GM19467 (cell line): ENCODE results near the gene CDC25A.

Experiments
- ATAC-seq: cut with Tn5 transposase; IDR thresholded peaks from one replicate; pipeline ENCODE4 v1.9.1; 2021; ENCODE audit warnings: mild to moderate bottlenecking, moderate library complexity; ENCODE audit not compliant: unreplicated experiment

Gene CDC25A

DNA sequence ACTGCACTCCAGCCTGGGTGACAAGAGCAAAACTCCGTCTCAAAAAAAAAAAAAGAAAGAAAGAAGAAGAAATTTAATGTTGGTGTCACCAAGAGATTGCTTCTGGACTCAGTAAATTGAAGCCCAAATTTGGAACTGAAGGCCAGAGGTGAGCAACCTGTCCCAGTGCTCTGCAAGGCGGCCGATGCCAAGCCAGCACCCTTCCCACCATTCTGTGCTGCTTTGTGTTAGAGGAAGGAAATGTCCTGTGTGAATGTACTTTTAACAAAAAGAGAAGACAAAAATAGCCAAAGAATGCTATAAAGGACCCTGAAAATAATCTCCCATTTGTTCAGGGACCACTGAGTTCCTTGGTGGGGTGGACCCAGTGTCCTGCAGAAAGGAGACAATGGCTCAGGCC is 44.6 kb downstream of the CDC25A start:
- ATAC-seq = no peak

- ATAC-seq = no peak
Observed at GRCh38 chr3:48142316-48142870, 45.8 kb downstream of the CDC25A start.

DNA sequence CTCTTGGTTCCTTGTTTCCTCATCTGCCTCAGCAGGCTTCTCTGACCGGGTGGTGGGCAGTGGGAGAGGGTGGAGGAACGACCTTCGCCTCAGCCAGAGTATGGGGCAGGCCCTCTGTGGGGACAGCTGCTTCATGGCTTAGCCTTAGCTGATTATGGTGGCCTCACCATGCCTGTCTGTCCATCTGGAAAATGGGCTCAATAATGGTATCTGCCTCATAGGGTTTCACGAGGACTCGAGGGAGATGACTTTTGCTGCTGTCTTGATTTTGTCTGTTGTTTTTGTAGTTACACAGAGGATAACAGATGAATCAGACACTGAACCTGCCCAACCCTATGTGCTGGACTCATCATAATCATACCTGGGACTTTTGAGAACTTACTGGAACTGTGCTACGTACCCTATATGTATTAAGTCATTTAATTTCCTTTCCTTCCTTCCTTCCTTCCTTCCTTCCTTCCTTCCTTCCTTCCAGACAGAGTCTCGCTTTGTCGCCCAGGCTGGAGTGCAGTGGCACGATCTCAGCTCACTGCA is 46.5 kb downstream of the CDC25A start:
- no peak for ATAC-seq

DNA sequence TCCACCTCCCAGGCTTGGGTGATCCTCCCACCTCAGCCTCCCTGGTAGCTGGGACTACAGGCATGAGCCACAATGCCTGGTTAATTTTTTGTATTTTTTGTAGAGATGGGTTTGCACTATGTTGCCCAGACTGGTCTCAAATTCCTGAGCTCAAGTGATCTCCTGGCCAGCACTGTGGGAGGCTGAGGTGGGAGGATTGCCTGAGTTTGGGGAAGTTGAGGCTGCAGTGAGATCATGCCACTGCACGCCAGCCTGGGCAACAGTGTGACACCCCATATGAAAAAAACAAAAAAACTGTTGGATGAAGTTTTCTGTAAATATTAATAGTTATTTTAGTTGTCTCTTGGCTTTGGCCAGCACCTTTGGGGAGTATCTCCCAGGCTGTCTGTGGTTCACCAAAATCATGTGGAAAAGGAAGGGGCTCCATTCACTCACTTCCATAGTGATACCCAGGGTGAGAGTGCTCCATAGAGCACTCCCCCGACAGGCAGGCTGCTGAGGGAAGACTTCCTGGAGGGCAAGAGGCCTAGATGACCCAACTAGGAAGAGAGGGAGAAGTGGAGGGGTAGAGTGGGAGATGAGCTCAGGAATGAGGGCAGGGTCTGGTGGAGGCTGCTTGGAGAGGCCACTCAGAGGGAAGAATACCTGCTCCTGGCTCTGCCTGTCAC is 47.1 kb downstream of the CDC25A start:
- no peak for ATAC-seq

DNA sequence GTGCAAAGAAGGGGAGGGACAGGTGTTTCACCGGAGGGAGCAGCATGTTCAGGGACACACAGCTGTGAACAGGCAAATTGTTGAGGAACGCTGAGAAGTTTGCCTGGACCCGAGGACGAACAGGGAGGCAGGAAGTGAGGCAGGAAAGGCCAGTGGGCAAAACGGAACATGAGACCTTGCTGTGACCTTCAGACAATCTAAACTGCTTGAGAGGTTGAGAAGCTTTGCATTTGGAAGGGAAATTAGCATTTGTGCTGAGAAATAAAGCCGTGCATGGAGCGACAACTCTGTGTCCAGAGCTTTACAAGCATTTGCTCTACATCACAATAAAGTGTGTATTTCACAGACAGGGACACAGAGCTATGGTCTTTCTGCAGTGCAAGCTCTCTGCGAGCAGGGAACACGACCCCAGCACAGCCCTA is 47.9 kb downstream of the CDC25A start:
- ATAC-seq = no peak

- ATAC-seq = no peak
Observed at GRCh38 chr3:48137425-48137999, 50.7 kb downstream of the CDC25A start.

GRCh38 chr3:48135552-48136495 is 52.4 kb downstream of the CDC25A start:
- no peak for ATAC-seq

GRCh38 chr3:48130321-48130904 is 57.8 kb downstream of the CDC25A start:
- no peak for ATAC-seq

GRCh38 chr3:48129921-48130320 is 58.3 kb downstream of the CDC25A start:
- ATAC-seq = no peak

GRCh38 chr3:48128774-48129173 is 59.4 kb downstream of the CDC25A start:
- no peak for ATAC-seq

DNA sequence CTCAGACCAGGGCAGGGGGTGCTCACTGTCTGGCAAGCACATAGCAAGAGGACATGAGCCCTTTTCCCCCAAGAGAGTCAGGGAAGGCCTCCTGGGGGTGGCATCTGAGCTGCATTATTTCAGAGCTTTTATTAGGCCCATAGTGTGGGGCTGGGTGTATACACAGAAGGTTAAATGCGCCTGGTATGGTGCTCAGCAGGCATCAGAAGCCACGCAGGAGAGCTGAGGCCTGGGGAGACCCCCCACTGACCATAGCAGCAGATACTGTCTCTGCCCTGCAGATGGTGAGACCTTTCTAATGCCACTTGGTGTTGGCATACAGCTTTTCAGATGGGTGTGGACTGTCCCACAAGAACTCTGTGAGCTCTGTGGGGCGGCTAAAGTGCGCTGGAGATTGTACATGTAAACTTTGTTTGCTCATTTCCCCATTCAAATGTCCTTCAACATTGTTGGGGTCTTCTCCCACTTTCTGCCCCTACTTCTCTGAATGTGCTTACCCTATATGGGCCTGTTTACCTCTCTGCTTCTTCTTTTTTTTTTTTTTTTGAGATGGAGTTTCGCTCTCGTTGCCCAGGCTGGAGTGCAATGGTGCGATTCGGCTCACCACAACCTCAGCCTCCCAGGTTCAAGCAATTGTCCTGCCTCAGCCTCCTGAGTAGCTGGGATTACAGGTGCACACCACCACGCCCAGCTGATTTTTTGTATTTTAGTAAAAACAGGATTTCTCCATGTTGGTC is 62.2 kb downstream of the CDC25A start:
- ATAC-seq = no peak

DNA sequence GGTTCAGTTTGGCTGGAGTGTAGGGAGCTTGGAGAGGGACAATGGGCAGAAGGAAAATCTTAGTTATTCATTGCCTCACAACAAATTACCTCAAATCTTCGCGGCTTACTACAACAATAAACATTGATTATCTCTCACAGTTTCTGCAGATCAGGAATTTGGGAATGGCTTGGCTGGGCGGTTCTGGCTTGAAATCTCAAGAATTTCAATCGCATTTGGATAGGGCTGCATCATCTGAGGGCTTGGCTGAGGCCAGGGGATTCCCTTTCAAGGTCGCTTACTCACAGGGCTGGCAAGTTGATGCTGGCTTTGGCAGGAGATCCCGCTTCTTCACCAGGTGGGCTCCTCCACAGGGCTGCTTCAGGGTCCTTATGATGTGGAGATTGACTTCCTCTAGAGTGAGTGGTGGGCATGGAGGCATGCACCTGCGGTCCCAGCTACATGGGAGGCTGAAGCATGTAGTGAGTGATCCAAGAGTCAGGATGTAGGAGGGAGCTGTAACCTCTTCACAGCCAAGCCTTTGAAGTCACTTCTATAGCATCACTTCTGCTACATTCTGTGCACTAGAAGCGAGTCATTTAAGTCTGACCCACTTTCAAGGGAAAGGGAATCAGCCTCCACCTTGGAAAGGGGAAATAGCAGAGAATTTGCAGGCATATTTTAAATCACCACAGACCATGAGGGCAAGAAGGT is 63.1 kb downstream of the CDC25A start:
- ATAC-seq = no peak

DNA sequence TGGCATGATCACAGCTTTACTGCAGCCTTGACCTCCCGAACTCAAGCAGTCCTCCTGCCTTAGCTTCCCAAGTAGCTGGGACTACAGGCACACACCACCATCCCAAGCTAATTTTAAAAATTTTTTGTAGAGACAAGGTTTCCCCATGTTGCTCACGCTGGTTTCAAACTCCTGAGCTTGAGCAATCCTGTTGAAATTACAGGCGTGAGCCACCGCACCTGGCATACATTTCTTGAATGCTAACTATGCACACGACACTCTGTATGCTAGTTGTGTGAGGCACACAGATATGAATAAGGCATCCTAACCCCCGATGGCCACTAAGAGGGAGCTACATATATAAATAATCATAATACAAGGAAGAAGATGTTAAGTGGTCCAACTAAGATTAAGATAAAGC is 64.9 kb downstream of the CDC25A start:
- no peak for ATAC-seq

DNA sequence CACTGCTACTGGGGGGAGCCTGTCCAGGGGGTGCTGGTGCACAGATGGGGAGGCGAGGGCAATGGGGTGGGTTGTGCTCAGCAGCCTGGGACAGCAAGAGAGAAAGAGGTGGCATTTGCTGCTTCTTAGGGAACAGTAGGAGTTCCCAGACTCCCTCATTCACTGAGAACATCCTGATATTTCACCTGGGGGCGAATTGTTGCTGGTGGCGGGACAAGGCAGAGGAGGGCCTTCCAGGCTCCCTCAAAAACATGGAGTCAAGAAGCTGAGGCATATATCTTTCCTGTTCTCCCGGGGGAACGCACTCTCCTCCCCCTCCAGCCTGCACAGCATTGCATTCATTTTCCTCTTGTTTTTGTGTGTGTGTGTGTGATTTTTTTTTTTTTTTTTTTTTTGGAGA is 65.7 kb downstream of the CDC25A start:
- ATAC-seq = no peak

GRCh38 chr3:48120223-48120622 is 68.0 kb downstream of the CDC25A start:
- no peak for ATAC-seq

DNA sequence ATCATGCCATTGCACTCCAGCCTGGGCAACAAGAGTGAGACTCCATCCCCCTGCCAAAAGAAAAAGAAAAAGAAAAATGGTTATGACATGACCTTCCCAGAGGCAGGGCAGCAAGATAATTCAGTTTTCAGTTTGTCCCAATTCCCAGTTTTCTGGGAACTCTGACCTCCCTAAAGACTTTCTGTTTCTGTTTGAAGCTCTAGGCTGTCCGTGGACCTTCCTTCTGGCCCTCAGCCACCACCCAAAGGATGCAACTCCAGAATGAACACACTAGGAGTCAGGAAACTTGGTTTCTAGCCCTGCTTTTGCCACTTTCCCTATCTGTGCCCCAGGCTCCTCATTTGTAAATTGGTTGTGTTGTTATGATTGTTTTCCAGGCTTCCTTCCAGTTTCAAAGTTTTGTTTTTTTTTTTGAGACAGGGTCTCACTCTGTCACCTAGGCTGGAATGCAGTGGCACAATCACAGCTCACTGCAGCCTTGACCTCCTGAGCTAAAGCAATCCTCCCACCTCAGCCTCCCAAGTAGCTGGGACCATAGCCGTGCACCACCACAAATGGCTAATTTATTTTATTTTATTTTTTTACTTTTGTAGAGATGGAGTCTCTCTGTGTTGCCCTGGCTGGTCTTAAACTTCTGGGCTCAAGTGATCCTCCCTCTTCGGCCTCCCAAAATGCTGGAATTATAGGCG is 68.6 kb downstream of the CDC25A start:
- no peak for ATAC-seq

- no peak for ATAC-seq
Observed at GRCh38 chr3:48118928-48119327, 69.3 kb downstream of the CDC25A start.

GRCh38 chr3:48118322-48118721 is 69.9 kb downstream of the CDC25A start:
- no peak for ATAC-seq

GRCh38 chr3:48112813-48113212 is 75.4 kb downstream of the CDC25A start:
- ATAC-seq = no peak
